Spleen (tissue), 11 donors: ENCODE measurements around the gene TCF7L2. TPM values are rescaled to one million over a fixed set of nuclear protein-coding genes. Genes with fewer than 3 reads are reported as not detected.

ENCODE experiments used
- DNase-seq: peaks from one replicate; pipeline ENCODE4 v3.0.0-alpha.2; 2020
- H3K27ac ChIP-seq, 8 donors: fragments of 200-600 bp; sonication (generic) in 7 of 8; 1 replicate in 4 of 8; 2 replicates in 4 of 8; pipeline versions ENCODE4 v1.5.0 to v1.8.0; 2016 to 2021; ENCODE audit warnings: inconsistent platforms in 4 of 8, mild to moderate bottlenecking in 4 of 8, moderate library complexity in 1 of 8
- H3K27me3 ChIP-seq, 7 donors: fragments of 200-600 bp; sonication (generic) in 6 of 7; replicated peaks in 1 of 7; 1 replicate in 4 of 7; 2 replicates in 3 of 7; pipeline versions ENCODE4 v1.5.0 to v1.8.0; 2016 to 2021; ENCODE audit warnings: inconsistent platforms in 3 of 7, mild to moderate bottlenecking in 1 of 7
- H3K36me3 ChIP-seq, 6 donors: fragments of 200-600 bp; sonication (generic) in 5 of 6; 1 replicate in 4 of 6; 2 replicates in 2 of 6; pipeline versions ENCODE4 v1.5.0 to v1.8.0; 2016 to 2021; ENCODE audit warnings: inconsistent platforms in 2 of 6
- H3K4me1 ChIP-seq, 6 donors: fragments of 200-600 bp; sonication (generic) in 5 of 6; 1 replicate in 3 of 6; 2 replicates in 3 of 6; pipeline versions ENCODE4 v1.5.0 to v1.8.0; 2016 to 2021; ENCODE audit warnings: inconsistent platforms in 3 of 6
- H3K4me3 ChIP-seq, 8 donors: fragments of 200-600 bp; sonication (generic) in 7 of 8; 1 replicate in 4 of 8; 2 replicates in 4 of 8; pipeline versions ENCODE4 v1.5.0 to v1.8.0; 2016 to 2021; ENCODE audit warnings: inconsistent platforms in 4 of 8, mild to moderate bottlenecking in 4 of 8, moderate library complexity in 2 of 8
- H3K9me3 ChIP-seq, 8 donors: fragments of 200-600 bp; sonication (generic) in 7 of 8; 1 replicate in 4 of 8; 2 replicates in 4 of 8; pipeline versions ENCODE4 v1.5.0 to v1.8.0; 2016 to 2021; ENCODE audit warnings: inconsistent platforms in 4 of 8
- POLR2A ChIP-seq, 3 donors: fragments of 450-650 bp; IDR thresholded peaks; one replicate each; pipeline ENCODE4 v1.5.1; 2017; ENCODE audit warnings: antibody characterized with exemption in 3 of 3, mild to moderate bottlenecking in 1 of 3
- POLR2AphosphoS5 ChIP-seq, 3 donors: sonication (generic); formaldehyde crosslinking; IDR thresholded peaks; one replicate each; pipeline ENCODE4 v1.5.1; 2017; ENCODE audit warnings: antibody characterized with exemption in 3 of 3
- WGBS, 5 donors: extraction: QIAGEN DNeasy Blood & Tissue Kit in 3 of 5; methylation state at CpG; one replicate each; pipeline versions ENCODE4 v1.1.5 to v1.1.7; 2013 to 2018; 5-methylcytosine and 5-hydroxymethylcytosine counted together
- intact Hi-C: fragments of 100-400 bp; cut with DNase I; formaldehyde crosslinking; loops from one replicate; pipeline ENCODE4 v1.15.0; 2023; ENCODE audit warnings: low total_unique reads
- polyA plus RNA-seq, 3 donors: library from polyadenylated mRNA; stranded (reverse); fragments of 200-250 nt; gene quantifications; one replicate each; pipeline ENCODE4 v1.2.1, GENCODE V29; 2013
- total RNA-seq, 7 donors: library from RNA; depleted of rRNA in 3 of 7; stranded (reverse); fragments of >200 nt in 3 of 7; fragmentation: NEBNext Ultra II Directional in 4 of 7; extraction: Animal tissue kit (Norgen Biotek cat#: 25700) in 4 of 7; gene quantifications; one replicate each; pipeline versions ENCODE4 v1.1.0 to v1.2.1, GENCODE V29; 2016 to 2021
- TF ChIP-seq, protein P1 (sequence below), 11 experiments: fragments of 200-600 bp in 7 of 11; fragments of 450-650 bp in 4 of 11; sonication (generic) in 4 of 11; IDR thresholded peaks in 8 of 11; conservative IDR thresholded peaks in 3 of 11; 1 replicate in 7 of 11; 2 replicates in 4 of 11; pipeline versions ENCODE4 v1.4.0 to v1.8.0; 2016 to 2021; ENCODE audit warnings: antibody characterized with exemption in 11 of 11, inconsistent platforms in 4 of 11, mild to moderate bottlenecking in 1 of 11
- donor health status: healthy with polysubstance abuse.
- donor health status: DM: no; HTN: no; CAD: no; lungs with moderate emphysema.
- donor health status: DM: no; HTN: no; CAD: no.
- donor health status: Bipolar disorder and iron deficiency.
- donor health status: healthy.
- donor health status: DM: no; HTN: no; CAD: no.
- donor health status: DM: yes; HTN: yes; CAD: no.

The TCF7L2 gene
- total and polyA plus RNA-seq, 10 donors, result 4.6 to 85.6 (median 34.7) TPM

DNA sequence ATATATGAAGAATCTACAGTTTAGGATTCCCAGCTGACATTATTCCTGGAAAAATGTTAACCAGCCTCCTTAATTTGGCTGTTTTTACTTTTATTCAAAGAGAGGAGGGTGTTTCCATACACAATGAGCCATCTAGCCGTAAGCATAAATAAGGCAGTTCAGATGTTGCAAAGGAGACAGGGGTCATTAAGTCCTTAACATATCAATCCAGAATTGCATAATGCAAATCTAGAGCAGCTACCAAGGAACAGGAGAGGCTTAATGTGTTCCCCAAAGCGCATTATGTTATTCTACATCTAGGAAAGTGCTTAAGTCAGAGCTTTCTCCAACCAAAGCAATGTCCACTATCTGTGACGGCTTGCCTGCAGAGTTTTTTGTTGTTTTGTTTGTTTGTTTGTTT lies 32.4 kb upstream of the TCF7L2 start:
- peaks cover 0 to under 1% (median 0%) of the 10 kb centered on the region in 6 donors for H3K4me1 ChIP-seq
- no peaks in the 10 kb centered on the region for H3K36me3 ChIP-seq
- intact Hi-C loops, result no loop called here
- no peak overlapping the region for H3K4me3 ChIP-seq
- TF ChIP-seq POLR2A (IDR thresholded peaks at IDR 0.05), result no peak
- TF ChIP-seq, protein P1, sequence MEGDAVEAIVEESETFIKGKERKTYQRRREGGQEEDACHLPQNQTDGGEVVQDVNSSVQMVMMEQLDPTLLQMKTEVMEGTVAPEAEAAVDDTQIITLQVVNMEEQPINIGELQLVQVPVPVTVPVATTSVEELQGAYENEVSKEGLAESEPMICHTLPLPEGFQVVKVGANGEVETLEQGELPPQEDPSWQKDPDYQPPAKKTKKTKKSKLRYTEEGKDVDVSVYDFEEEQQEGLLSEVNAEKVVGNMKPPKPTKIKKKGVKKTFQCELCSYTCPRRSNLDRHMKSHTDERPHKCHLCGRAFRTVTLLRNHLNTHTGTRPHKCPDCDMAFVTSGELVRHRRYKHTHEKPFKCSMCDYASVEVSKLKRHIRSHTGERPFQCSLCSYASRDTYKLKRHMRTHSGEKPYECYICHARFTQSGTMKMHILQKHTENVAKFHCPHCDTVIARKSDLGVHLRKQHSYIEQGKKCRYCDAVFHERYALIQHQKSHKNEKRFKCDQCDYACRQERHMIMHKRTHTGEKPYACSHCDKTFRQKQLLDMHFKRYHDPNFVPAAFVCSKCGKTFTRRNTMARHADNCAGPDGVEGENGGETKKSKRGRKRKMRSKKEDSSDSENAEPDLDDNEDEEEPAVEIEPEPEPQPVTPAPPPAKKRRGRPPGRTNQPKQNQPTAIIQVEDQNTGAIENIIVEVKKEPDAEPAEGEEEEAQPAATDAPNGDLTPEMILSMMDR (IDR thresholded peaks at IDR 0.05 in 8 of 11, conservative IDR thresholded peaks at IDR 0.05 in 3 of 11), result no peak
- no peak for TF ChIP-seq POLR2AphosphoS5 (IDR thresholded peaks at IDR 0.05)
- DNase-seq, result no peak
- no peaks in the 10 kb centered on the region for H3K9me3 ChIP-seq
- H3K27ac ChIP-seq, result no peak overlapping the region
- H3K27me3 ChIP-seq, result no peaks in the 10 kb centered on the region
- 81 to 92% (median 87%) methylated on average over 3 of the region's 3 CpGs for whole genome bisulfite sequencing, 5 donors

DNA sequence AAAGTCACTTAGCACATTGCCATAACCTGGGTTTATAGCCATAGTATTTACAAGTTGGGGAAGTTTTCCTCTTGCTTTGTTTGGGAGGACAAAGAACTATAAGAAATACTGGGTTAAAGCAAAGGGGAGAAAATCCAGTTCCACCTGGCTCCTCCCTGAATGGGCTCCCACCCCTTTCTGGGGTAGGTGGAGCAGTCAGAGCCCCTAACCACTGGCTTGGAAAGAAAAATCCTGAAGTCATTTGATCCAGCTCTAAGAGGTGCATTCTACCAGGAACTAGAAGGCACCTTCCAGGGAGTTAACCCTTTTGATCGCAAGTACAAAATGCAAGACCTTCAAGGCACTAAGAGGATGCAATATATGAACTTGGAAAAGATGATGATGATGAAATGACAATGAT lies 31.3 kb upstream of the TCF7L2 start:
- no peaks in the 10 kb centered on the region for H3K36me3 ChIP-seq

GRCh38 chr10:112919721-112920120 lies 30.3 kb upstream of the TCF7L2 start:
- Histone ChIP-seq H3K4me1 (no peaks in the 10 kb centered on the region), H3K27ac (no peak overlapping the region), H3K4me3 (no peak overlapping the region), H3K9me3 (no peaks in the 10 kb centered on the region), H3K36me3 (no peaks in the 10 kb centered on the region), H3K27me3 (no peaks in the 10 kb centered on the region)
- intact Hi-C loops, result no loop called here
- TF ChIP-seq POLR2A (IDR thresholded peaks at IDR 0.05) (no peak), POLR2AphosphoS5 (IDR thresholded peaks at IDR 0.05) (no peak)
- TF ChIP-seq, protein P1 (IDR thresholded peaks at IDR 0.05 in 8 of 11, conservative IDR thresholded peaks at IDR 0.05 in 3 of 11), result no peak
- WGBS, 5 donors, result 83 to 94% (median 84%) methylated on average over 7 of the region's 7 CpGs
- DNase-seq, result no peak

More for the DNA sequence above, 31.3 kb upstream of the TCF7L2 start:
- no peak overlapping the region for H3K27ac ChIP-seq
- H3K4me1 ChIP-seq, result no peaks in the 10 kb centered on the region
- 65 to 100% (median 66%) methylated on average over 1 of the region's 1 CpG for WGBS, 5 donors
- no peak overlapping the region for H3K4me3 ChIP-seq
- no peaks in the 10 kb centered on the region for H3K27me3 ChIP-seq
- H3K9me3 ChIP-seq, result no peaks in the 10 kb centered on the region
- intact Hi-C loops, result no loop called here
- TF ChIP-seq, protein P1 (IDR thresholded peaks at IDR 0.05 in 8 of 11, conservative IDR thresholded peaks at IDR 0.05 in 3 of 11), result no peak
- DNase-seq, result no peak

- Histone ChIP-seq H3K36me3 (no peaks in the 10 kb centered on the region), H3K27ac (no peak overlapping the region), H3K4me1 (no peaks in the 10 kb centered on the region), H3K4me3 (no peak overlapping the region), H3K27me3 (no peaks in the 10 kb centered on the region), H3K9me3 (peaks cover 0 to 31% (median 26%) of the 10 kb centered on the region in 8 donors)
- TF ChIP-seq, protein P1 (IDR thresholded peaks at IDR 0.05 in 8 of 11, conservative IDR thresholded peaks at IDR 0.05 in 3 of 11), result no peak
- TF ChIP-seq POLR2AphosphoS5 (IDR thresholded peaks at IDR 0.05) (no peak), POLR2A (IDR thresholded peaks at IDR 0.05) (no peak)
- WGBS, 5 donors, result 86 to 95% (median 88%) methylated on average over 5 of the region's 5 CpGs
- intact Hi-C loops, result no loop called here
- no peak for DNase-seq
These were observed 22.9 kb upstream of the TCF7L2 start for GRCh38 chr10:112926906-112927688.
